Left colon (tissue), 2 donors: ENCODE measurements around the gene GPR26. TPM values are rescaled to one million over a fixed set of nuclear protein-coding genes. Genes with fewer than 3 reads are reported as not detected.
"Not testable (repeated sequence)": the region's sequence is repeated elsewhere in the genome, so short reads cannot be mapped to it uniquely, and the experiment has no call there.

Source experiments
- ATAC-seq: fragments of 200-7000 bp; cut with Tn5 transposase; one replicate; pipeline ENCODE4 v1.9.1; 2020; ENCODE audit warnings: mild to moderate bottlenecking, moderate library complexity
- DNase-seq, 2 donors: peaks; one replicate each; pipeline ENCODE4 v3.0.0-alpha.2; 2020
- intact Hi-C, 2 donors: fragments of 100-400 bp; cut with DNase I in 1 of 2; cut with micrococcal nuclease in 1 of 2; formaldehyde crosslinking; loops; one replicate each; pipeline versions ENCODE4 v1.11.2 to v1.14.0; 2022; cut with DNase I, micrococcal nuclease
- total RNA-seq, 2 donors: library from RNA; stranded (reverse); fragmentation: NEBNext Ultra II Directional; extraction: Animal tissue kit (Norgen Biotek cat#: 25700); gene quantifications; one replicate each; pipeline ENCODE4 v1.2.1, GENCODE V29; 2021
- donor health status: DM: no; HTN: no; CAD: no.
- donor health status: DM: yes; HTN: yes; CAD: no.

The GPR26 gene
- total RNA-seq, 2 donors from 2014 or later, result not detected

- DNase-seq (no peak), ATAC-seq (no peak)
- intact Hi-C loops, result no loop called here
Measured at GRCh38 chr10:123689880-123690279, 23.7 kb downstream of the GPR26 start.

- DNase-seq (no peak), ATAC-seq (peak; percentile 34)
- intact Hi-C loops, result no loop called here
Measured at GRCh38 chr10:123703195-123703790, 37.1 kb downstream of the GPR26 start.

- ATAC-seq, result no peak
- intact Hi-C loops, result no loop called here
Measured at GRCh38 chr10:123704076-123704475, 37.9 kb downstream of the GPR26 start.

GRCh38 chr10:123704812-123705211 is 38.7 kb downstream of the GPR26 start:
- DNase-seq (no peak), ATAC-seq (no peak)
- intact Hi-C loops, result no loop called here

More at GRCh38 chr10:123704076-123704475, 37.9 kb downstream of the GPR26 start:
- no peak for DNase-seq

GRCh38 chr10:123706236-123706635 is 40.1 kb downstream of the GPR26 start:
- DNase-seq, result no peak
- no peak for ATAC-seq
- intact Hi-C loops, result no loop called here

- no peak for ATAC-seq
- intact Hi-C loops, result no loop called here
Measured at GRCh38 chr10:123715546-123715945, 49.4 kb downstream of the GPR26 start.

GRCh38 chr10:123717336-123717735 is 51.2 kb downstream of the GPR26 start:
- ATAC-seq (no peak), DNase-seq (no peak)
- intact Hi-C loops, result no loop called here

More at GRCh38 chr10:123715546-123715945, 49.4 kb downstream of the GPR26 start:
- no peak for DNase-seq

- ATAC-seq (no peak), DNase-seq (no peak)
- intact Hi-C loops, result no loop called here
Measured at GRCh38 chr10:123718544-123719060, 52.4 kb downstream of the GPR26 start.

GRCh38 chr10:123720536-123720935 is 54.4 kb downstream of the GPR26 start:
- intact Hi-C loops, result no loop called here
- DNase-seq (no peak), ATAC-seq (no peak)

GRCh38 chr10:123721441-123722049 is 55.4 kb downstream of the GPR26 start:
- ATAC-seq (no peak), DNase-seq (no peak)
- intact Hi-C loops, result no loop called here

GRCh38 chr10:123722351-123722750 is 56.2 kb downstream of the GPR26 start:
- no peak for DNase-seq
- intact Hi-C loops, result no loop called here
- ATAC-seq, result no peak

- intact Hi-C loops, result no loop called here
- DNase-seq, result no peak
Measured at GRCh38 chr10:123724747-123725146, 58.6 kb downstream of the GPR26 start.

GRCh38 chr10:123726381-123726780 is 60.2 kb downstream of the GPR26 start:
- DNase-seq (no peak), ATAC-seq (no peak)
- intact Hi-C loops, result no loop called here

More at GRCh38 chr10:123724747-123725146, 58.6 kb downstream of the GPR26 start:
- ATAC-seq, result no peak

- DNase-seq, result no peak
- intact Hi-C loops, result no loop called here
- no peak for ATAC-seq
Measured at GRCh38 chr10:123726836-123727235, 60.7 kb downstream of the GPR26 start.

- DNase-seq (no peak), ATAC-seq (no peak)
- intact Hi-C loops, result no loop called here
Measured at GRCh38 chr10:123729523-123729922, 63.4 kb downstream of the GPR26 start.

GRCh38 chr10:123736917-123737316 is 70.8 kb downstream of the GPR26 start:
- DNase-seq, ATAC-seq, intact Hi-C loops: not testable (repeated sequence)

GRCh38 chr10:123741146-123741545 is 75.0 kb downstream of the GPR26 start:
- ATAC-seq (no peak), DNase-seq (no peak)
- intact Hi-C loops, result no loop called here

- ATAC-seq (no peak), DNase-seq (no peak)
Measured at GRCh38 chr10:123741711-123742110, 75.6 kb downstream of the GPR26 start.

GRCh38 chr10:123742751-123743440 is 76.7 kb downstream of the GPR26 start:
- ATAC-seq, result no peak
- intact Hi-C loops, result no loop called here
- no peak for DNase-seq

More at GRCh38 chr10:123741711-123742110, 75.6 kb downstream of the GPR26 start:
- intact Hi-C loops, result no loop called here
